Coronary artery (tissue), 2 donors: ENCODE results near the gene INPP5E.

Experiments used
- DNase-seq: peaks from one replicate; pipeline ENCODE4 v3.0.0-alpha.2; 2017; ENCODE audit warnings: low spot score
- H3K27ac ChIP-seq, 2 donors: fragments of 200-600 bp; sonication (generic); one replicate each; pipeline ENCODE4 v1.5.1; 2016 to 2019
- H3K4me3 ChIP-seq: fragments of 200-600 bp; sonication (generic); 2 replicates; pipeline ENCODE4 v1.5.1; 2016; ENCODE audit warnings: mild to moderate bottlenecking, moderate library complexity
- TF ChIP-seq, protein P1 (sequence below): fragments of 200-600 bp; sonication (generic); IDR thresholded peaks from one replicate; pipeline ENCODE4 v1.5.1; 2019; ENCODE audit warnings: antibody characterized with exemption

INPP5E gene, protein sequence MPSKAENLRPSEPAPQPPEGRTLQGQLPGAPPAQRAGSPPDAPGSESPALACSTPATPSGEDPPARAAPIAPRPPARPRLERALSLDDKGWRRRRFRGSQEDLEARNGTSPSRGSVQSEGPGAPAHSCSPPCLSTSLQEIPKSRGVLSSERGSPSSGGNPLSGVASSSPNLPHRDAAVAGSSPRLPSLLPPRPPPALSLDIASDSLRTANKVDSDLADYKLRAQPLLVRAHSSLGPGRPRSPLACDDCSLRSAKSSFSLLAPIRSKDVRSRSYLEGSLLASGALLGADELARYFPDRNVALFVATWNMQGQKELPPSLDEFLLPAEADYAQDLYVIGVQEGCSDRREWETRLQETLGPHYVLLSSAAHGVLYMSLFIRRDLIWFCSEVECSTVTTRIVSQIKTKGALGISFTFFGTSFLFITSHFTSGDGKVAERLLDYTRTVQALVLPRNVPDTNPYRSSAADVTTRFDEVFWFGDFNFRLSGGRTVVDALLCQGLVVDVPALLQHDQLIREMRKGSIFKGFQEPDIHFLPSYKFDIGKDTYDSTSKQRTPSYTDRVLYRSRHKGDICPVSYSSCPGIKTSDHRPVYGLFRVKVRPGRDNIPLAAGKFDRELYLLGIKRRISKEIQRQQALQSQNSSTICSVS

DNA sequence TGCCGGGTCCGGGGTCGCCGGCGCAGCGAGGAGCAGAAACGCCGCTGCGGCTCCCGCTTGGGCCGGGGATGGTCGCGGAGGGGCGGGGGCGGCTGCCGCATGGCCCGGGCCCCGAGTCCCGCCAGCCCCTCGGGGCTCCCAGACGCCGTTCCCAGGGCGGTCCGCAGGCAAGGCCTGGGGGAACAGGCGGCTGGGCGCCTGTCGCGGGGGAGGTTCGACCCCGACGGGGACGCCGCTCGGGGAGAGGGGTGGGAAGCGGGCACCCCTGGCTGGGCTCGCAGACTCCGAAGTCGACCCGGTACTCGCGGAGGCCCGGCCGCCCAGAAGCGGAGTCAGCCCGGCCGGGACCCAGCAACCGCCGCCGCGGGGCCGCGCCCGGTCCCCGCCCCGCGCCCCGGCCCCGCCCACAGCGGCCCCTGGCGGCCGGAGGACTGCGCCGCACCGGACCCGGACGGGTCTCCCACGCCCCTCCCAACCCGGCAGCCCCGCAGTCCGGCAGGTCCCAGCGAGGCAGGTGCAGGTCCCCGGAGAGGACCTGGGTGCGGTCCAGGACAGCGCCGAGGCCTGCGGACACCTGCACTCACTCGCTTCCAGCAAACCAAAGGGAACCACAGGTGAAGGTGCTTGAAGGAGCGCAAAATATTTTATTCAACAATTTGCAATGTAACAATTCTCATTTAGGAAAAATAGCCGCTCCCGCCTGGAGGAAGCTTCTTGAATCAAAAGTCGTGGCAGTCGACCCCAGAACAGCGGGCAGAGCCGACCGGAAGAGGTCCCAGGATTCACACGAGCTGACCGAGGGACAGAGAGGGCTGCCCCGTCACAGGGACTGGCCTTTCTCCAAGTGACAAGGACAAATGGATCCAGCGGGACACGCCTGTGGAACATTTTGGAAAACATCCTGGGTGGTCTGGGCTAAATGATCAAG lies at the start of gene INPP5E:
INPP5E (minus strand) TSS at position 365 of the 928 bp plus-strand sequence. CDS start 426 bp downstream, outside the sequence.
- peak; percentile 77 for DNase-seq
- Histone ChIP-seq H3K27ac (peak within 1 kb of the TSS; percentile 52 to 90), H3K4me3 (peak within 1 kb of the TSS; percentile 99)
- TF ChIP-seq, protein P1, sequence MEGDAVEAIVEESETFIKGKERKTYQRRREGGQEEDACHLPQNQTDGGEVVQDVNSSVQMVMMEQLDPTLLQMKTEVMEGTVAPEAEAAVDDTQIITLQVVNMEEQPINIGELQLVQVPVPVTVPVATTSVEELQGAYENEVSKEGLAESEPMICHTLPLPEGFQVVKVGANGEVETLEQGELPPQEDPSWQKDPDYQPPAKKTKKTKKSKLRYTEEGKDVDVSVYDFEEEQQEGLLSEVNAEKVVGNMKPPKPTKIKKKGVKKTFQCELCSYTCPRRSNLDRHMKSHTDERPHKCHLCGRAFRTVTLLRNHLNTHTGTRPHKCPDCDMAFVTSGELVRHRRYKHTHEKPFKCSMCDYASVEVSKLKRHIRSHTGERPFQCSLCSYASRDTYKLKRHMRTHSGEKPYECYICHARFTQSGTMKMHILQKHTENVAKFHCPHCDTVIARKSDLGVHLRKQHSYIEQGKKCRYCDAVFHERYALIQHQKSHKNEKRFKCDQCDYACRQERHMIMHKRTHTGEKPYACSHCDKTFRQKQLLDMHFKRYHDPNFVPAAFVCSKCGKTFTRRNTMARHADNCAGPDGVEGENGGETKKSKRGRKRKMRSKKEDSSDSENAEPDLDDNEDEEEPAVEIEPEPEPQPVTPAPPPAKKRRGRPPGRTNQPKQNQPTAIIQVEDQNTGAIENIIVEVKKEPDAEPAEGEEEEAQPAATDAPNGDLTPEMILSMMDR: peak; percentile 72

DNA sequence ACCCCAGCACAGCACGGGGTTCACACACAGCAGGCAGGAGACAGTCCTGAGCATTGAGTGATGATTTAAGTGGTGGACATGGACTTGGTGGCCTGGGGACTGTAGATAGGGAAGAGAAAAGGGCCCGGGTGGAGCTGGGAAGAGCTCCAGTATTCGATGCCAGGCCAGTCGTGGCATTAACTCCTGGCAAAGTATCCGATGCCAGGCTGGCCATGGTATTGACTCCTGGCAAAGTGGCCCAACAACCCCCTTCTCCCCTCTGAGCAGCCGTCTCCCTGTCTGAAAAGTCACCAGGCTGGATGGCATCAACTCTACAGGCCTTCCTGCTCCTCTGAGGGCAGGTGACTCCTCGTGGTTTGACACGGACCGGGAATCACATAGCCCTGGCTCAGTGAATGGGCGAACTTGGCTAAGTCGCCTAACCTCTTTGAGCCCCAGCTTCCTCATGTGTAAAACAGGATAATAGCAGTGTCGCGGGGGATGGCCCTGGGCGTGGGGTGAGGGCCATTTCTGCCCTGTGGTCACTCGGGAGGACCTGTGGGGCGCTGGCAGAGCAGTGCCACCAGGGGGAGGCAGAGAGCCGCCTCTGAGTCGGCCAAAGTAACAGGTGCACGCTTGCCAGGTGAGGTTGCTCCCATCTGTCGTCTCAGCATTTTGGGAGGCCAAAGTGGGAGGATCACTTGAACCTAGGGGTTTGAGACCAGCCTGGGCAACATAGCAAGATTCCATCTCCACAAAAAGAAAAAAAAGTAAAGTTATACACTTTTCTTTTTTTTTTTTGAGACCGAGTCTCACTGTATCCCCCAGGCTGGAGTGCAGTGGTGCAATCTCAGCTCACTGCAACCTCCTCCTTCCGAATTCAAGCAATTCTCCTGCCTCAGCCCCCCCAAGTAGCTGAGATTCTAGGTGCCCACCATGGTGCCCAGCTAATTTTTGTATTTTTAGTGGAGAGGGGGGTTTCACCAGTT lies 48.9 kb upstream of the INPP5E start:
- no peak overlapping the region for H3K27ac ChIP-seq

DNA sequence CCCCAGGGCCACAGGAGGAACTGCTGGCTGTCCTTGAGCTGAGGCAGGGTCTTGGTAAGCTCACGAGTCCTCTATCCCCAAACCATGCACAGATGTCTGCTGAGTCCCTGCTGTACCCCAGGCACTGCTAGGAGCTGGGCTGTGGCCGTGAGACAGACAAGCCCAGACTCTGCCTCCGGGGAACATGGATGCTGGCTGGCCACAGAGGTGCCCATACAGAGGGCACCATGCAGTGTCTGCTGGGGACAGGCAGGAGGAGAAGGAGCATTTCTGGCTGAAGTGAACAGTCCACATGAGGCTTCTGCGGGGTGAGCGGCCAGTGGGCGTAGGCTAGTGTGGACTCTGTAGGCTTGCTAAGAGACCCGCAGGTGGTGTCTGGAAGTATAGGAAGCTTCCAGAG lies 48.0 kb upstream of the INPP5E start:
- DNase-seq: no peak
- TF ChIP-seq, protein P1: no peak
- Histone ChIP-seq H3K4me3 (no peak overlapping the region), H3K27ac (no peak overlapping the region)

More for the DNA sequence above, 48.9 kb upstream of the INPP5E start:
- TF ChIP-seq, protein P1: peak; percentile 94
- no peak for DNase-seq
- no peak overlapping the region for H3K4me3 ChIP-seq

DNA sequence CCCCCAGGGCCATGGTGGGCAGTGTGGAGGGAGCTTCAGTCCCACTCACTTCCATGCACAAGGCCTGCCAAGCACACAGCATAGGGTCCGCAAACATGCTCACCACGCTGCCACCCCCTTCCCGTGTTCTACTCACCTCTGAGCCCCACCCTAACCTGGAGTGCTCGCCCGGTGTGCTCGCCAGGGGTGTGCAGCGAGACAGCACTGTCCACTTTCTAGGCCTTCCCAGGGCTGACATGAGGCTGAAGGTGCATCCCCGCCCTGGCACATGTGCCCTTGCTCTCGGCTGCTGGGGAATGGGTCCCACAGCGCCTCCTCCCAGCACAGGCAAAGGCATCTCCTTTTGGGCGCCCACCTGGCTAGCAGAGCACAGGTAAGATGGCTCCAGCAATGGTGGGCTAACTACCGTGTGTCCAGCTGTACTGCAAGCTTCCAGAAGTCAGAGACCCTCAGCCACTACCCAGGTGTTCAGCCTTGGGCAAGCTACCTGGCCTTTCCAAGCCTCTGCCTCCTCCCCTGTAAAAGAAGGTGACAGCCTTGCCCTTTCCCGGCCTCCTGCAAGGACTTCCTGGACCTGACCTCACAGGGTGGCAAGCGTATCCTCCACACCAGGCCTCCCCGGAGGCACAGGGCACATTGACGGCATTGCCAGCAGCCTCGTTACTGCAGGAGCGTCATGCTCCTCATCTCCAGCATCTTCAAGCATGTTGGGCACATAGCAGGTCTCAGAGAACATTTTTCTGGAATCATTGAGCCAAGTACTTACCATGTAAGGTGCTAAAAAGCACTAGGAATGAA lies 47.4 kb upstream of the INPP5E start:
- TF ChIP-seq, protein P1: no peak
- no peak overlapping the region for H3K4me3 ChIP-seq
- no peak overlapping the region for H3K27ac ChIP-seq
- DNase-seq: no peak

DNA sequence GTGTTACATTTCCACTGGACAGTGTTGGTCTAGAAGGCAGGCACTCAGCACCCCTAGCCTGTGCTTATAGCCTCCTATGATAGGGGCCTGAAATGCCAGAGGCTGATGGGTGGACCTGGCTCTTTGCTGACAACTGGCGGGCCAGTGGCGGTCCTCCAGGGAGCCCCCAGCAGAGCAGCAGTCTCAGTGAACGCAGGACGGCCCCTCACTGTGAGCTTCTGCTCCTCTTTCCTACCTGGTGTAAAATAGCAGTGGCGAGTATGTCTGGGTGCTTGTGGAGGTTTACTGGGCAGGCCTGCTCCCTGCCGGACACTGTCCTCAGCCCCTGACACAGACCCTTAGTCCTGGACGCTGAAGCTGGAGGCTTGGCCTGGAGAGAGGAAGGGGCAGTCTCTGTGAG lies 46.5 kb upstream of the INPP5E start:
- DNase-seq: no peak
- H3K4me3 ChIP-seq: no peak overlapping the region
- H3K27ac ChIP-seq: no peak overlapping the region
- TF ChIP-seq, protein P1: no peak
